Measurements from ENCODE around the gene SCN7A. TPM values are rescaled to one million over a fixed set of nuclear protein-coding genes. Genes with fewer than 3 reads are reported as not detected.
"Not testable (repeated sequence)": the region's sequence is repeated elsewhere in the genome, so short reads cannot be mapped to it uniquely, and the experiment has no call there.

SCN7A gene
- total RNA-seq, 1 donor, result under 0.01 TPM

DNA sequence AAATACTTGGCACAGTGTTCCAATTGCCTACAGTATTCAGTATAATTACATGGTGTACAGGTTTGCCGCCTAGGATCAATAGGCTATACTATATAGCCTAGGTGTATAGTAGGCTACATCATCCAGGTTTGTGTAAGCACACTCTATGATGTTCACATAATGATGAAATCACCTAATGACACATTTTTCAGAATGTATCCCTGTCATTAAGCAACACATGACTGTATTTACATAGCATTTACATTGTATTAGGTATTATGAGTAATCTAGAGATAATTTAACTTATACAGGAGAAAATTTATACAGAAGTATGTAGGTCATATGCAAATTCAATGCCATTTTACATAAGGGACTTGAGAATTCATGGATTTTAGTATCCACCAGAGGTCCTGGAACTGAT, 35.4 kb downstream of the SCN7A start:
- TF ChIP-seq CTCF (IDR thresholded peaks at IDR 0.05; ENCODE audit: insufficient read depth, low read length), result no peak
- no peak overlapping the region for H3K4me3 ChIP-seq (ENCODE audit: low read depth, low read length)
- no peak for DNase-seq (ENCODE audit: low read depth)

GRCh38 chr2:166455823-166456222, 38.2 kb downstream of the SCN7A start:
- not testable (repeated sequence) for DNase-seq (ENCODE audit: low read depth); H3K4me3 ChIP-seq (ENCODE audit: low read depth, low read length)

DNA sequence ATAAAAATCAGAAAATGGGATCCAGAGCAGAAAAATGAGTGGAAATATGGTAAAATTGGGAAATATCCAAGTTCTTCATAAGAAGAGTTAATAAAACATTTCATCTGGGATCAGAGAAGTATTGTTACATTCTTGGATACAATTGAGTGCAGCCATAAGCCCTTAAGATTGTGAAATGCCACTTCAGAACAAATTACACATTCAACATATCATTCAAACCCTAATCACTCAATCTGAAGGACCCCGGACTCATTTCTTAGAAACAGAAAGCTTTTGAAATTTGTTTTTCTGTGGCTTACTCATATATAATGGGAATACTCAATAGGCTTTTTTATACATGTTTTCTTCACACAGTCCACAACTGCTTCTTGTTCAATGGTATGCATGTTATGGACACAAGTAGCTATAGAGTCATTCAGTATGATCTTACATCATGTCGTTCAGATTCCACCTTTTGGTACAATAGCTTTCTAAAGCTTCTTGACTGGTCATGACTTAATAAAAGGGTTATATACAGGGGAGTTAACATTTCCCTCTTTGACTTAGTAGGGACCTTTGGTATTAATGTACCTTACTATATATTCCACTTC, 39.9 kb downstream of the SCN7A start:
- no peak for DNase-seq (ENCODE audit: low read depth)

DNA sequence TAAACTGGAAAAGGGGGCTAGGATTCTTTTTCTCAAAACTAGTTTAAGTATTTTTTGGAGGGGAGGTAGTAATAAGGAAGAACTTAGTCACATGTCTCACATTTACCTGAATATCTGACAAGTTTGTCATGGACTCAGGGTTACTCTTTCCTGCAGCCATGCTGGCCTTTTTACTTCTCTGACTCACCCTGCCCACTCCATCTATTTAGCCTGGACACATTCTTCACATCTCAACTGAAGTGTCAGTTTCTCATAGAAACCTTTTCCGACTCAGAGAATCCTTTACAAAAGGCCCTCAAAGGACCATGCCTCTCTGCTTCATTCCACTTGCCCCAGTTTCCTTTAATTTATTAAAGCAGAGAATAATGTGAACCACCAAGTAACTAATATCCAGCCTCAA, 42.6 kb downstream of the SCN7A start:
- no peak overlapping the region for H3K4me3 ChIP-seq (ENCODE audit: low read depth, low read length)
- TF ChIP-seq CTCF (IDR thresholded peaks at IDR 0.05; ENCODE audit: insufficient read depth, low read length), result no peak
- no peak for DNase-seq (ENCODE audit: low read depth)

More for the DNA sequence above, 39.9 kb downstream of the SCN7A start:
- H3K4me3 ChIP-seq (ENCODE audit: low read depth, low read length), result no peak overlapping the region
- TF ChIP-seq CTCF (IDR thresholded peaks at IDR 0.05; ENCODE audit: insufficient read depth, low read length), result no peak

DNA sequence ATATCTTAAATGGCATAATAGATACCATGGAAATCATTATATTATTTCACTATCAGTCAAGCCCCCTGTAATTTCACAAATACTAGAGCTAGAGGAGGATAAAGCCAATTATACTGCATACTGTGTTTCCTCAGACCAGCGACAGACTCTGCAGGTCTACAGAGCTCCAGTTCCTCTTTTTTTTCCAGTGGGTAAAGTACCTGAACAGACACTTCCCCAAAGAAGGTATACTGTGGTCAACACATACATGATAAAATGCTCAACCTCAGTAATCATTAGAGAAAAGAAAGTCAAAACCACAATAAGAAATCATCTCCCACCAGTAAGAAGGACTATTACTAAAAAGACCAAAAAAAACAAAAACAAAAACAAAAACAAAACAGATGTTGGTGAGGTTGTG, 44.6 kb downstream of the SCN7A start:
- no peak overlapping the region for H3K4me3 ChIP-seq (ENCODE audit: low read depth, low read length)
- no peak for TF ChIP-seq CTCF (IDR thresholded peaks at IDR 0.05; ENCODE audit: insufficient read depth, low read length)
- no peak for DNase-seq (ENCODE audit: low read depth)

GRCh38 chr2:166448106-166448505, 45.9 kb downstream of the SCN7A start:
- no peak for TF ChIP-seq CTCF (IDR thresholded peaks at IDR 0.05; ENCODE audit: insufficient read depth, low read length)
- no peak for DNase-seq (ENCODE audit: low read depth)
- H3K4me3 ChIP-seq (ENCODE audit: low read depth, low read length), result no peak overlapping the region

- H3K4me3 ChIP-seq (ENCODE audit: low read depth, low read length), result no peak overlapping the region
- DNase-seq (ENCODE audit: low read depth), result no peak
- no peak for TF ChIP-seq CTCF (IDR thresholded peaks at IDR 0.05; ENCODE audit: insufficient read depth, low read length)
Measured at GRCh38 chr2:166444306-166444705, 49.7 kb downstream of the SCN7A start.
